Effector memory CD8-positive, alpha-beta T cell (primary cell): ENCODE results near the gene TCF3.

Experiments used
- ATAC-seq: fragments of 150-1000 bp; cut with Tn5 transposase; replicated peaks from 2 replicates; pipeline ENCODE4 v1.10.0; 2021; ENCODE audit warnings: mild to moderate bottlenecking, moderate library complexity
- DNase-seq, 3 experiments: peaks; one replicate each; pipeline ENCODE4 v3.0.0; 2021
- H3K27ac Mint-ChIP-seq, 2 donors: one replicate each; pipeline ENCODE4 v1.8.0; 2022; ENCODE audit warnings: mild to moderate bottlenecking in 2 of 2, mixed read lengths in 2 of 2, moderate library complexity in 2 of 2
- H3K27me3 Mint-ChIP-seq, 2 donors: one replicate each; pipeline ENCODE4 v1.8.0; 2022; ENCODE audit warnings: mixed read lengths in 2 of 2
- H3K36me3 Mint-ChIP-seq: one replicate; pipeline ENCODE4 v1.8.0; 2022; ENCODE audit warnings: mild to moderate bottlenecking, moderate library complexity, mixed read lengths; ENCODE audit not compliant: insufficient read depth
- H3K4me1 Mint-ChIP-seq, 2 donors: one replicate each; pipeline ENCODE4 v1.8.0; 2022; ENCODE audit warnings: low read depth in 2 of 2, mixed read lengths in 2 of 2
- H3K4me3 Mint-ChIP-seq, 2 donors: one replicate each; pipeline ENCODE4 v1.8.0; 2022; ENCODE audit warnings: mild to moderate bottlenecking in 2 of 2, mixed read lengths in 2 of 2, moderate library complexity in 2 of 2
- H3K9me3 Mint-ChIP-seq, 2 donors: one replicate each; pipeline ENCODE4 v1.8.0; 2022; ENCODE audit warnings: mixed read lengths in 2 of 2

The TCF3 gene

DNA sequence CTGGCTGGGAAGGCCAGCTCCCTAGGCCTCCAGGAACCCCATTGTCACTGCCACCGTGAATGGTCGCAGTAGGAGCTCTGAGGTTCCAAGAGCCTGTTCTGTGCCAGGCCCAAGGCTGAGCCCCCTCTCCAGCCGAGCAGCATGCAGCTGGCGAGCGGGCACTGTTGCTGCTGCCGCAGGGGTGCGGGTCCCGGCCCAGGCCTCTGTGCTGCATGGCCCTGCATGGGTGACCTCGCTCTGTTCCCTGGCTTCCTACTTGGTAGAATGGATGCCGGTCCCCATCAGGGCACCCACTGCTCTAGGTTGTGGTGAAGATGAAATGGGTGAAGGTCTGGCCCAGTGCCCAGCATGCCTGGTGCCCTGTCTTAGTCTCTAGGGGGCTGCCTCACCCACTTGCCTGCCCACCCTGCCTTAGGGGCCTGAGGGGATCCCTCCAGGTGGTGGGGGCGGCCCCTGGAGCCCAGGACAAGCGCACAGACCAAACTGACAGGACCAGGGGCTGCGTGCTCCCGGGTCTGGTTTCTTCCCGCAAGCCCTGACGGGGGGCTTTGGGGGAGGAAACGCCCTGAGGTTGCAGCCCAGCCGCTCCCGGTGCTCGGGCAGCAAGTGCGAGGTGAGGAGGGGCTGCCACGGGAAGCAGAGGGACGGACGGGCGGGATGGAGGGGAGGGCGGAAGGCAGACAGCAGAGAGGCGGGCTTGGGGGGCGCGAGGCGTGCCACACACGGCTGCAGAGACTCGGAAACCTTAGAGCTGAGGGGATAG lies 38.4 kb downstream of the TCF3 start:
- H3K27me3 Mint-ChIP-seq = no peaks in the 10 kb centered on the region
- DNase-seq = no peak
- peaks cover 22% of the 10 kb centered on the region for H3K36me3 Mint-ChIP-seq
- H3K4me1 Mint-ChIP-seq = peaks cover 13 to 25% of the 10 kb centered on the region in 2 donors
- no peak overlapping the region for H3K4me3 Mint-ChIP-seq
- no peaks in the 10 kb centered on the region for H3K9me3 Mint-ChIP-seq
- peak overlapping the region in 1 of 2 donors; percentile 51 for H3K27ac Mint-ChIP-seq
- no peak for ATAC-seq

DNA sequence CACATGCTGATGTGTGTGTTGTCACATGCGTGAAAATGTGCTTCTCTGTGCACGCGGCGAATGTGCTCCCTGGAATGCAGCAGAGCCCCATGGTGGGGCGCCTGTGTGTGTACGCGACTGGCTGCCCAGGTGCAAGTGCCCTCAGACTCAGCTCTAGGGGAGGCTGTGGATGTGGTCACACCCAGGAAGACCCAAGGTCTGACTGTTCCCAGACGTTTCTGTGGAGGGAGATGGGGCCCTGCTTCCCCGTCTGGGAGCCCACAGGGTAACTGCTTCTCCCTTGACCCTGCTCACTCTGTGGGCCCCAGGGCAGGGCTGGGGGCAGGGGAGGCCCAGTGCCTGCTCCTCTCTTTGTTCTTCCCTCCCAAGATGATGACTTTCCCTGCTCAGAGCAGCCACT lies 39.3 kb downstream of the TCF3 start:
- DNase-seq (no peak), ATAC-seq (no peak)
- Mint-ChIP-seq H3K4me1 (peaks cover 21 to 27% of the 10 kb centered on the region in 2 donors), H3K4me3 (no peak overlapping the region), H3K27me3 (no peaks in the 10 kb centered on the region), H3K9me3 (no peaks in the 10 kb centered on the region), H3K36me3 (peaks cover 22% of the 10 kb centered on the region), H3K27ac (peak overlapping the region in 1 of 2 donors; percentile 51)

DNA sequence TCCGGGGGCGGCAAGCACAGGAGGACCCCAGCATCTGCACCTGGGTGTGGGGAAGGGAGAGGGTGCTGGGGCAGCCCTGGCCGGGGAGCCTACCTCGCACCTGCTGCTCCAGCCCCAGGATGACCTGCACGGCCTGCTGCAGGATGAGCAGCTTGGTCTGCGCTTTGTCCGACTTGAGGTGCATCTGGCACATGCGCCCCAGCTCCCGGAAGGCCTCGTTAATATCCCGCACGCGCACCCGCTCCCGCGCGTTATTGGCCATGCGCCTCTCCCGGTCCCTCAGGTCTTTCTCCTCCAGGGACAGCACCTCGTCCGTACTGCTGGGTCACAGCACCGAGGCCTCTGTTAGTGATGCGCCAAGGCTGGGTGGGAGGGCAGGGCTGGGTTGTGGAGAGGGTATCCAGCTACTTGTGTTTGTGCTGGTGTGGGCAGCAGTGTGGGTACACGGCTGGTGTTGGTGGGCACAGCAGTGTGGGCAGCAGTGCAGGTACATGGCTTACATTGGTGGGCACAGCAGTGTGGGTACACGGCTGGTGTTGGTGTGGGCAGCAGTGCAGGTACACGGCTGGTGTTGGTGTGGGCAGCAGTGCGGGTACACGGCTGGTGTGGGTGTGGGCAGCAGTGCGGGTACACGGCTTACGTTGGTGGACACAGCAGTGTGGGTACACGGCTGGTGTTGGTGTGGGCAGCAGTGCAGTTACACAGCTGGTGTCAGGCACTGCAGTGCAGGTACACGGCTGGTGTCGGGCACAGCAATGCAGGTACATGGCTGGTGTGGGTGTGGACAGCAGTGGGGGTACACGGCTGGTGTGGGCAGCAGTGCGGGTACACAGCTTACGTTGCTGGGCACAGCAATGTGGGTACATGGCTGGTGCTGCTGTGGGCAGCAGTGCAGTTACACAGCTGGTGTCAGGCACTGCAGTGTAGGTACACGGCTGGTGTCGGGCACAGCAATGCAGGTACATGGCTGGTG lies 40.0 kb downstream of the TCF3 start:
- H3K27ac Mint-ChIP-seq = no peak overlapping the region
- H3K4me1 Mint-ChIP-seq = peaks cover 21 to 25% of the 10 kb centered on the region in 2 donors
- H3K36me3 Mint-ChIP-seq = peaks cover 22% of the 10 kb centered on the region
- no peak overlapping the region for H3K4me3 Mint-ChIP-seq
- ATAC-seq (no peak), DNase-seq (no peak)
- H3K9me3 Mint-ChIP-seq = no peaks in the 10 kb centered on the region
- no peaks in the 10 kb centered on the region for H3K27me3 Mint-ChIP-seq

DNA sequence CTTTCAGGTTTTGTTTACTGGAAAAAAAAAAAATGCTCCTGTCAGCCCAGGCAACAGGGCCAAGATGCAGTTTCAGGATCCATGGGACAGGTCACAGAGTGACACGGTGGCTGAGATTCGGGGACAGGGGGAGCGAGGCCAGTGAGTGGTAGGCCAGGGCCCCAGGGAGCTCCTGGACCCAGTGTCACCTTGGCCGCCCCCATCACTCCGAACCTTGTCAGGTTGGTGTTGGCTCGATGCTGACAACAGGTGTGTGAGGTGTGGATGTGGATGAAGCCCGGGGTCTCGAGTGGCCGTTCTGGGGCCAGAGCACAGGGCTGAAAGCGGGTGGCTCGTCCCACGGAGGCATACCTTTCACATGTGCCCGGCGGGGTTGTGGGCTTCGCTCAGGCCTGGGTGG lies 41.1 kb downstream of the TCF3 start:
- no peaks in the 10 kb centered on the region for H3K9me3 Mint-ChIP-seq
- H3K4me3 Mint-ChIP-seq = no peak overlapping the region
- ATAC-seq = no peak
- peak overlapping the region in 1 of 2 donors; percentile 86 for H3K27ac Mint-ChIP-seq
- peaks cover 23% of the 10 kb centered on the region for H3K36me3 Mint-ChIP-seq
- no peaks in the 10 kb centered on the region for H3K27me3 Mint-ChIP-seq
- peaks cover 19 to 21% of the 10 kb centered on the region in 2 donors for H3K4me1 Mint-ChIP-seq
- no peak for DNase-seq

DNA sequence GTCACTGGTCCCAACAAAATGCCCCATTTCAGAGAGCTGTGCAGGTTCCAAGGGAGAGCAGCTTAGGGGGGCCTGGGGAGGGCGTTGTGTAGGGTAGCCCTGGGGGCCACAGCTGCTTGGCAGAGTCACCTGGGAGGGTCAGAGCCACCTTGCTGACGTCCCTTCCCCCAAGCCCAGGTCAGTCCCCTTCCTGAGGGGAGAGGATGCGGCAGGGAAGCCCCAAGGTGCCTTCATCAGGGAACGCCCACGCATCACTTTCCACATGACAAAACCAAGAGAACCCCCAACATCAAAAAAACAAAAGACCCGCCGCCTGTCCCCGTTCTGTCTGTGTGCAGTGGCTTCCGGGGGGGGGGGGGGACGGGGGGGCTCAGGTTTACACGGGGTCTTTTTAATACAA lies 41.8 kb downstream of the TCF3 start:
- Mint-ChIP-seq H3K27me3 (no peaks in the 10 kb centered on the region), H3K27ac (peak overlapping the region in 1 of 2 donors; percentile 75), H3K9me3 (no peaks in the 10 kb centered on the region), H3K4me1 (peaks cover 25 to 28% of the 10 kb centered on the region in 2 donors), H3K36me3 (peaks cover 26% of the 10 kb centered on the region), H3K4me3 (peak overlapping the region in 1 of 2 donors; percentile 36)
- ATAC-seq = no peak
- no peak for DNase-seq

DNA sequence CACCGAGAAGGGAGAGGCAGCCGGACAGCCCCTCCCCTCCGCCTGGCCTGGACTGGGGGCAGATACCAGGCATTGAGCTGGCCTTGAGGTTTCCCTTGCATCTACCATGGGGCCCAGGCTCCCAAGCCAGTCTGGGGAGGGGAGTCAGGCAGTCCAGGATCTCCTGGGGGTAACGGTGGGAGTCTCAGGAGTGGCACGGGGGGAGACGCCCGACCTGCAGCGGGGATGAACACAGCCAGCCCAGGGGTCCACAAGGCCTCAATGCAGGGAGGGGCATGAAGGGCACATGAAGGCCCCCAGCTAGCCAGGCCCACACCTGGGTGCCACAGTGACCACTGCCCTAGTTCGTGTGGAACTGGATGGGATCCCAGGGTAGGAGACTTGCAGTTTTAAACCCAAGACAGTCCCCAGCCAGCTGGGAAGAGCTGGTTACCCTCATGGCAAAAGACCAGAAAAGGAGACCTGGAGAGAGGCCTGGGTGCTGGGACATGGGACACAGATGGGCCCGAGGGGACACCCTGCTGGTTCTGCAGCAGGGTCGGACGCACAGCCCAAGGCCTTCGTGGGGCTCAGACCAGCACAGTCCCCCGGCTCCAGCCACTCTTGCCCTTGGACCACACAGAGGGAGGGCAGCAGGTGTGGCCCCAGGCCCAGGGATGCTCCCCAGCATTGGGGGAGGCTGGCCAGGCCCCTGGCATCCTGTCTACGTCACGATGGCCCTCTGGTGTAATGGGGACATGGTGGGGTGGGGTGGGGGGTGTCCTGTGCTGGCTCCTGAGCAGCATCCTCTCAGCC lies 42.5 kb downstream of the TCF3 start:
- Mint-ChIP-seq H3K9me3 (no peaks in the 10 kb centered on the region), H3K4me3 (peak overlapping the region; percentile 82 to 85), H3K4me1 (peaks cover 26 to 30% of the 10 kb centered on the region in 2 donors), H3K36me3 (peaks cover 31% of the 10 kb centered on the region), H3K27ac (peak overlapping the region; percentile 78 to 82), H3K27me3 (no peaks in the 10 kb centered on the region)
- DNase-seq (no peak), ATAC-seq (no peak)

DNA sequence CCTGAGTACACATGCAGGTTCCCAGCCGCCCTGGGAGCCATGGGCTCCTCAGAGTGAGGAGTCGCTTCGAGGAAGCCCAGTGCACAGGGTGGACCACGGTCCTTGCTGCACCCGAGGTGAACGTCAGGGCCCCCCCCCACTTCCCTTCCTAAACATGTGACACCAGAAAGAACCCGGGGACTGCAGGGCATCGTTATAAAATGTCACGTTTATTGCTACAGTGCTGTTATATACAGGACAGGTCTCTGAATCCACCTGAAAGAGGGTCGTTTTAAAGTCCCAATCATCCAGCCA lies 43.4 kb downstream of the TCF3 start:
- H3K4me1 Mint-ChIP-seq = peaks cover 30 to 35% of the 10 kb centered on the region in 2 donors

DNA sequence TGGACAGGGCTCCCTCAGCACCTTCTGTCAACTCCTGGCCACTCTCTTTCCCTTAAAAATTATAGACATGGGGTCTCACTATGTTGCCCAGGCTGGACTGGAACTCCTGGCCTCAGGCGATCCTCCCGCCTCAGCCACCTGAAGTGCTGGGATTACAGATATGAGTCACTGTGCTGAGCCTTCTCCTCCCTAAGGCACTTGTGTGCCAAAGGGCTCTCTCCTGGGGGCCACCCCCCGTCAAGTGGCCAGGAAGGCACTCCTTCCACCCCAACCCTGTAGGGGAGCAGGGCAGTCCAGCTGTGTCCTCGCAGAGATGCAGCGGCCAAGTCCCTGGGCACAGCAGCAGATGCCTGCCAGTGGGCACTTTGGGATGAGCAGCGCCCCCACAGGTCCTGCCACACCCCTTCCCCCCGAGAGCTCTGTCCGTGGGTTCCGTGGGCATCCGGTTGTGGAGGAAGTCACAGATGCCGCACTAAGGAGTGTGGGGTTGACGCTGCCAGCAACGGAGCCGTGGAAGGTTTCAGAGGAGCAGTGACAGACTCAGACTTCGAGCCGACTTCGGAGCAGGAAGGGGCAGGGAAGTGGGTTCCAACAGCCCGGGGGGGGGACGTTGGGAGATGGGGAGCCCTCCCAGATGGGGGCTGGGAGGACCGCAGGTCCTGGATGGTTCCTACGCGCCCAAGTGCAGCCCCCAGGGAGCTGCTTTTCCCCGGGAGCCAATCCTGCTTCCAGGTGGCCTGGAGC lies 43.9 kb downstream of the TCF3 start:
- Mint-ChIP-seq H3K36me3 (peaks cover 36% of the 10 kb centered on the region), H3K4me3 (peak overlapping the region; percentile 82 to 85), H3K4me1 (peaks cover 30 to 35% of the 10 kb centered on the region in 2 donors), H3K9me3 (no peaks in the 10 kb centered on the region), H3K27ac (peak overlapping the region; percentile 78 to 98), H3K27me3 (no peaks in the 10 kb centered on the region)
- peak; percentile 8 for ATAC-seq
- DNase-seq = peak; percentile 27 to 33 (median 29)

More for the DNA sequence above, 43.4 kb downstream of the TCF3 start:
- no peaks in the 10 kb centered on the region for H3K27me3 Mint-ChIP-seq
- ATAC-seq (no peak), DNase-seq (no peak)
- peaks cover 37% of the 10 kb centered on the region for H3K36me3 Mint-ChIP-seq
- H3K4me3 Mint-ChIP-seq = peak overlapping the region; percentile 82 to 85
- H3K9me3 Mint-ChIP-seq = no peaks in the 10 kb centered on the region
- H3K27ac Mint-ChIP-seq = peak overlapping the region; percentile 78 to 82

DNA sequence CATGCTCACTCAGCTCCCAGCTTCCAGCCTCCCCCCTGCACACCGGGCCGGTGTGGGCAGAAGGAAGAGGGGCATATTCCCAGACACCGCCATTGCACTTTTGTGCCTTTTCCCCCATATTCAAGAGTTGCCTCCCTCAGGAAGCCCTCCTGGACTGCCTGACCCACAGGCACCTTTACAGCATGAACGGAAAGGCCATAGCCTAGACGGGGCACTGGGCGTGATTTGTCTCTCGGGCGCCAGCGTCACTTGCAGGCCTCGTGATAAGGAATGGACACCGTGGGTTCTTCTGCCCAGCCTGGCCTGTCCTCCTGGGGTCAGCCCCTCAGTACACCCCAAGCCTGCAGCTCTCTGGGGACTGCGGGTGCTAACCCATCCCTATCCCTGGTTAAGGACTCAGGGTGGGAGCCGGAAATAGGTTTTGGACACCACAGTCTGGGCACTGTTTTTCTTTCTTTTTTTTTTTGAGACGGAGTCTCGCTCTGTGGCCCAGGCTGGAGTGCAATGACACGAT lies 46.2 kb downstream of the TCF3 start:
- peaks cover 33 to 40% of the 10 kb centered on the region in 2 donors for H3K4me1 Mint-ChIP-seq
- no peak for ATAC-seq
- peaks cover 37% of the 10 kb centered on the region for H3K36me3 Mint-ChIP-seq
- no peaks in the 10 kb centered on the region for H3K9me3 Mint-ChIP-seq
- H3K27ac Mint-ChIP-seq = peak overlapping the region; percentile 97 to 98
- DNase-seq = no peak
- no peaks in the 10 kb centered on the region for H3K27me3 Mint-ChIP-seq
- H3K4me3 Mint-ChIP-seq = peak overlapping the region; percentile 97 to 98

DNA sequence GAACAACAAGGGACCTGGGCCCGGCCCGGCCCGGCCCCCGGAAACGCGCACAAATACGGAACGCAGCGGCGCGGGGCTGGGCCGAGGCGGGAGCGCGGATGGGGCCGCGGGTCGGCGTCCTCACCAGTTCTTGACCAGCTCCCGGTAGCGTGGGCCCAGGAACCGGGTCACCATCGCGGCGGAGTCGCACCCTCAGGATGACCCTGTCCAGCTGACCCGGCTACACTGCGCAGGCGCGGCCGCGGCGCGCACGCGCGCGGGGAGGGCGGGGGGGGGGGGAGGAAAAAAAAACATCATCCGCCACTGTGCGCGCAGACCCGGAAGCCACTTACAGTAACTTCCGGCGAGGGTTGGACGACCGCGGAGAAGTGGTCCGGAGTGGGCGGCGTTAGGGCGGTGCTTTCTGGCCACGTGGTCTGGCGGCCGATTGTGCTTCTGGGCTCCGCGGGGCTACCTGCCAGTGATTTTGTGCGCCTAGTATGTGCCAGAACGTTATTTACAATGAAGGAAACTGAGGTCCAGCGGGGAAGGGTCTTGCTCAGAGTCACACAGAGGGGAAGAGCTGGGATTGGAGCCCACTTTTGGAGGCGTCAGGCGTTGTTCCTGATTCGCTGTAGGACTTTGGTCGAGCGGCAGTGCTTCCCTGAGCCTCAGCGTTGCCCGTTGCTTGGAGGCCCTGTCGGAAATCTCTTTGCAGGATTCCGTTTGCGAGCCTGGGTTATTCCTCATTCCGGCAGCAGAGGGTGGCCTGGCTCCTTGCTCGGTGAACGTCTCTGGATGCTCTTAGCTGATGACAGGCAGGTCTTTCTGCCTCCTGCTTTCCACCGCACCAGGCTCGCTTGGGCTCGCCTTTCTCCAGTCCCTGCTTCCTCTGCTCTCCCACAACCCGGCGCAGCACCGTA lies 46.9 kb downstream of the TCF3 start, which contains the start of gene UQCR11:
UQCR11 (minus strand) TSS at position 227 of the 902 bp plus-strand sequence; CDS start at position 174, 53 bp downstream.
- no peaks in the 10 kb centered on the region for H3K9me3 Mint-ChIP-seq
- peaks cover 37% of the 10 kb centered on the region for H3K36me3 Mint-ChIP-seq
- H3K4me1 Mint-ChIP-seq = peaks cover 33 to 39% of the 10 kb centered on the region in 2 donors
- ATAC-seq (peak; percentile 84), DNase-seq (peak; percentile 88 to 90 (median 88))
- H3K27ac Mint-ChIP-seq = peak within 1 kb of the TSS; percentile 97 to 98
- H3K4me3 Mint-ChIP-seq = peak within 1 kb of the TSS; percentile 97 to 98
- H3K27me3 Mint-ChIP-seq = no peaks in the 10 kb centered on the region

DNA sequence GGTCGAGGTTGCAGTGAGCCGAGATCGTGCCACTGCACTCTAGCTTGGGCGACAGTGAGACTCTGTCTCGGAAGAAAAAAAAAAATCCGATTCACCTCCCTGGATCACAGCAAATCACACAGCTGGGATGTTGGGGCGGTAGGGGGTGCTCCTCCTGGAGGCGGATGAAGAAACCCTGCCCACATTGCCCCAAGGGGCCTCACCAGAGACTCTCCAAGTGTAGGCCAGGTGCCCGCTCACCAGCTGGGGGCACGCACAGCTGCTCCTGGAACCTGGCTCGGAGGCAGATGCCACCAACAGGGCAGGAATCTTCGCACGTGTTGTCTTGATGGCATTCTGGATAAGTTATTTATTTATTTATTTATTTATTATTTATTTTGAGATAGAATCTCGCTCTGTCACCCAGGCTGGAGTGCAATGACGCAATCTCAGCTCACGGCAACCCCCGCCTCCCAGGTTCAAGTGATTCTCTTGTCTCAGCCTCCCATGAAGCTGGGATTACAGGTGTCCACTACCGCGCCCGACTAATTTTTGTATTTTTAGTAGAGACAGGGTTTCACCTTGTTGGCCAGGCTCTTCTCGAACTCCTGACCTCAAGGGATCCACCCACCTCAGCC lies 50.2 kb downstream of the TCF3 start:
- no peak for ATAC-seq
- no peak for DNase-seq
- Mint-ChIP-seq H3K27me3 (no peaks in the 10 kb centered on the region), H3K4me1 (peaks cover 19 to 21% of the 10 kb centered on the region in 2 donors), H3K36me3 (peaks cover 45% of the 10 kb centered on the region), H3K27ac (no peak overlapping the region), H3K9me3 (no peaks in the 10 kb centered on the region), H3K4me3 (no peak overlapping the region)
